GM12865 (cell line): ENCODE data around the gene TBC1D9B.

Source experiments
- DNase-seq: peaks from one replicate; pipeline ENCODE4 v3.0.0; 2010; ENCODE audit warnings: low read depth
- H3K4me3 ChIP-seq: 2 replicates; pipeline ENCODE4 v1.5.1; 2011; ENCODE audit warnings: mild to moderate bottlenecking, low read depth, low read length, control low read depth
- CTCF ChIP-seq: IDR thresholded peaks from 2 replicates; pipeline ENCODE4 v1.5.1; 2011; ENCODE audit warnings: low read length, control low read depth, low read depth, inconsistent platforms; ENCODE audit not compliant: insufficient read depth; ENCODE audit errors: missing control alignments

TBC1D9B gene

GRCh38 chr5:179833709-179834070, 74.0 kb downstream of the TBC1D9B start:
- H3K4me3 ChIP-seq, result no peak overlapping the region
- DNase-seq, result no peak
- no peak for TF ChIP-seq CTCF

- H3K4me3 ChIP-seq, result no peak overlapping the region
- DNase-seq, result no peak
- no peak for TF ChIP-seq CTCF
Observed at GRCh38 chr5:179833056-179833708, 74.5 kb downstream of the TBC1D9B start.

GRCh38 chr5:179832039-179832745, 75.5 kb downstream of the TBC1D9B start:
- no peak for TF ChIP-seq CTCF
- no peak for DNase-seq
- H3K4me3 ChIP-seq, result no peak overlapping the region

- TF ChIP-seq CTCF, result no peak
- no peak for DNase-seq
- H3K4me3 ChIP-seq, result no peak overlapping the region
Observed at GRCh38 chr5:179830818-179831468, 76.8 kb downstream of the TBC1D9B start.

GRCh38 chr5:179829732-179830435, 77.8 kb downstream of the TBC1D9B start:
- no peak for DNase-seq
- TF ChIP-seq CTCF, result no peak

GRCh38 chr5:179828756-179829421, 78.8 kb downstream of the TBC1D9B start:
- no peak overlapping the region for H3K4me3 ChIP-seq
- no peak for DNase-seq
- no peak for TF ChIP-seq CTCF

More at GRCh38 chr5:179829732-179830435, 77.8 kb downstream of the TBC1D9B start:
- no peak overlapping the region for H3K4me3 ChIP-seq
